GM21528 (cell line): Measurements from ENCODE around the gene HNRNPA1L2.
"Not testable (repeated sequence)": the region's sequence is repeated elsewhere in the genome, so short reads cannot be mapped to it uniquely, and the experiment has no call there.

Source experiments
- ATAC-seq: cut with Tn5 transposase; IDR thresholded peaks from one replicate; pipeline ENCODE4 v1.9.1; 2021; ENCODE audit warnings: mild to moderate bottlenecking, moderate library complexity; ENCODE audit not compliant: unreplicated experiment, low FRiP score

Gene HNRNPA1L2

GRCh38 chr13:52642131-52642530, at the start of gene HNRNPA1L2:
TSS of gene HNRNPA1L2 (plus strand) at chr13:52642431. CDS start at chr13:52642493, 62 bp downstream.
- ATAC-seq = no peak

DNA sequence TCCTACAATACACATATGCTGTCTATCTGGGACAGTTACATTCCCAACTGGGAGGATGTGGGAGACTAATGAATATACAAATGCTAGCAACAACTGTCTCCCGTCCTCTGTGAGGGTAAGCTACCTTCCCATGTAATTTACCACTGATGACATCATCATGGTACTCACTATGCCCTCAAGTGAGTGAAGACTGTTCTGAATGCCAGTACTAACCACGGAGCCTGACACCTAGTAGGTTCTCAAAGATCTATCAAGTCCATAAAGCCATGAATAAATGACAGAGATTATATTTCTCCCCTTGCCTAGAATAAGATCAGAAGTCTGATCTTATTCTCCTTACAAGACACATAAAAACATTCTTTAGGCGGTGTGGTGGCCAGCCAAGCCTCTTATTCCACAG, 49.1 kb upstream of the HNRNPA1L2 start:
- not testable (repeated sequence) for ATAC-seq

- not testable (repeated sequence) for ATAC-seq
Observed at GRCh38 chr13:52593812-52594211, 48.4 kb upstream of the HNRNPA1L2 start.

DNA sequence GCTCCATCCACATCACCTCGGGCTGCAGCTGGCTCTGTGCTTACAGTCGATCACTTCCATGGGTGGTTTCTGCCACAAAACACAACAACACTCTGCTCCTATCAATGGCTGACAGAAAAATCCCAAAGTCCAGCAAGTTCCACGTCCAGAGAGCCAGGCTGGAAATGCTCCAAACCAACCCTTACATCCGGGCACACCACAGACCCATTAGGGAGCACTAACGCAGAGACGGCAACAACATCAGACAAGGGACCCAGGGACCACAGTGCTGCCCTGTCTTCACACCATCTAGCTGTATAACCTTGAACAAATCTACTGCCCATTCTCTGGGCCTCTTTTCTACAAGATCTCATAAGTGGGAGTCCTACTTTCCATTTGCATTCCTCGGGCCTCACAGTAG, 47.9 kb upstream of the HNRNPA1L2 start:
- not testable (repeated sequence) for ATAC-seq

- no peak for ATAC-seq
Observed at GRCh38 chr13:52597676-52598075, 44.6 kb upstream of the HNRNPA1L2 start.

- ATAC-seq = peak; percentile 28
Observed at GRCh38 chr13:52599037-52599847, 43.0 kb upstream of the HNRNPA1L2 start.

GRCh38 chr13:52599848-52600603, 42.2 kb upstream of the HNRNPA1L2 start:
- peak; percentile 79 for ATAC-seq

DNA sequence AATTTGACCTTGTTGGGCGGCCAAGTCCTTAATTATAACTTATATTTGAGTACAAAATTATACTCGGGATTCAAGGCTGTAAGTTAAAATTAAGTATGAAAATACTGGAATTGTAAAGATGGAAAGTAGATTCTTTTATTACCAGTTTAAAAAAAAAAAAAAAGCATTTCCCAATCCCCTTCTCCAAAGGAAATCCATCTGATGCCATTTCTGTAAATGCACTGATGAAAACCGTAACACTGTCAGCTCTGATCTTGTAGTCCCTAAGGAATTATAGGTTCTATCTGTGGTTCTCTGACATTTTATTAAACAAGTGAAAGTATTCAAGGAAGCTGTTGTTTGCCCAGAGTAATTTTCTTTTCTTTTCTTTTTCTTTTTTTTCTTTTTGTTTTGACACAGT, 41.6 kb upstream of the HNRNPA1L2 start:
- ATAC-seq = no peak

DNA sequence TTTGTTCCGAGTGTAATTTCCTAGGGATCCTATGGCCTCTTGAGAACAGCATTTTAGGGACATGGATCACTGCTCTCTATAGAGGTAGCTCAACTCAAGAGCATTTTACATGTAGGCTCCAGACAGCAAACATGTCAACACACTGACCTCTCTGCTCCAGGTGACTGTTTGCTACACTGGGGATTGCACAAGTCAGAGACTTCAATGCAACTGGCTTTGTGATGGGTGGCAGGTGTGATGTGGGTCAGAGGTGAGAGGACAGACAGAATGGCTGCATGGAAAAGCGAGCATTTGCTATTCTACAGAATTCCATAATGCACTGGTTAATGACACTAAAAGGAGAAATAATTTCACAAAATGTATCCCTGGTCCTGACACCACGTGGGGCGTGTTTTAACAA, 38.9 kb upstream of the HNRNPA1L2 start:
- not testable (repeated sequence) for ATAC-seq

GRCh38 chr13:52606126-52606525, 36.1 kb upstream of the HNRNPA1L2 start:
- ATAC-seq = not testable (repeated sequence)

DNA sequence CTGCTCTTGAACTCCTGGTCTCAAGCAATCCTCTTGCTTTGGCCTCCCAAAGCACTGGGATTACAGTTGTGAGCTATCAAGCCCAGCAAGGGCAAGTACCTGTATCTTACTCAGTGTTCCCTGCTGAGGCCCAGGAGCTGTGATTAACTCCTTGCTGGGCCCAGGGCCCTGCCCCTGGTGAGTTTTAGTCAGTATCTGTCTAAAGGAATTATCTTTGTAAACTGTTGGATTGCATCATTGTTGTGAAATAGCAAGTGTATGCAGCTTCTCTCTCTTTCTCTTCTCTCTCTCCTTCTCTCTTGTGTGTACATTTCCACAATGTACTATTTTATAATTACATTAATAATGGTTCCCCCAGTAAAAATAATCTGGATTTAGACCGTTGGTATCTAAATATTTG, 35.4 kb upstream of the HNRNPA1L2 start:
- ATAC-seq = not testable (repeated sequence)

- ATAC-seq = not testable (repeated sequence)
Observed at GRCh38 chr13:52608184-52608583, 34.0 kb upstream of the HNRNPA1L2 start.

DNA sequence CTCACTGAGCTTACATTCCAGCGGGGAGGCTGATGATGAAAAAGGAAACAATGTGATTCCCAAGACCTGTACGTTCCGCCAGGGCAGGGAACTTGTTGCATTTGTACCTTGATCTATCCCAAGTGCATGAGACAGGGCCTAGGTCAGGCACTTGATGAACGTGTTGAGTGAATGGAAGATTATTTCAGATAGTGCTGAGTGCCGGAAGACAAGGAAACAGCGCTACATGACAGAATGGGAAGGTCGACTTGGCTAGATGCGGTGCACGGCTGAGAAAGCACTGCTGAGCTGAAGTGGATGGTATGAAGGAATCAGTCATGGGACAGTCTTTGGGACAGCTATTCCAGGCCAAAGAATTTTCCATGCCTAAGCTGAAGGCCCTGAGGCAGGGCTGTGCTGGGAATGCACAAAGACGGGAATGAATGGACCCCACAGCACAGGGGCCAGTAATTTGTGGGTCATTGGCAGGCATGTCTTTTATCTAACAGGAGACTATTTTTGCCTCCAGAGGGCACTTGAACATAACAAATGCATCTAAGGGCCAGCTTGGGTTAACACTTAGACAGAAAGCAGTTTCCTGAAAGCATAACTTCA, 33.1 kb upstream of the HNRNPA1L2 start:
- not testable (repeated sequence) for ATAC-seq

DNA sequence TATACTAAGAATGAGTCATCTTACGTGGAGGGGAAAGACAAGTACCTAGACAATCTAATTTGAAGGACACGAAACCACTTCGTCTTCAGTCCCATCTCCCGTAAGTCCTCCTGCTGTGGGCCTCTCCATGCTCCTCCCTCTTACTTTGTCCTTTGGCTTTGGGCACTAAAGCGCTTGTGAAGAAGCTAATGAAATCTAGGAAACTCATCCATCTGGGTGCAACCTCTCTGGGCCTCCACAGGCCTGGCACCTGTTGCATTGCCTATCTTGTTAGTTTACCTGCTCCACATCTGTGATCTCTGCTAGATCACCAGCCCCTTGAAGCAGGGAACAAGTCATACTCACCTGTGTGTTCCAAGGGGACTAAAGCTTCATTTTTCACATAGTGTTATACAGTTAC, 32.1 kb upstream of the HNRNPA1L2 start:
- not testable (repeated sequence) for ATAC-seq

DNA sequence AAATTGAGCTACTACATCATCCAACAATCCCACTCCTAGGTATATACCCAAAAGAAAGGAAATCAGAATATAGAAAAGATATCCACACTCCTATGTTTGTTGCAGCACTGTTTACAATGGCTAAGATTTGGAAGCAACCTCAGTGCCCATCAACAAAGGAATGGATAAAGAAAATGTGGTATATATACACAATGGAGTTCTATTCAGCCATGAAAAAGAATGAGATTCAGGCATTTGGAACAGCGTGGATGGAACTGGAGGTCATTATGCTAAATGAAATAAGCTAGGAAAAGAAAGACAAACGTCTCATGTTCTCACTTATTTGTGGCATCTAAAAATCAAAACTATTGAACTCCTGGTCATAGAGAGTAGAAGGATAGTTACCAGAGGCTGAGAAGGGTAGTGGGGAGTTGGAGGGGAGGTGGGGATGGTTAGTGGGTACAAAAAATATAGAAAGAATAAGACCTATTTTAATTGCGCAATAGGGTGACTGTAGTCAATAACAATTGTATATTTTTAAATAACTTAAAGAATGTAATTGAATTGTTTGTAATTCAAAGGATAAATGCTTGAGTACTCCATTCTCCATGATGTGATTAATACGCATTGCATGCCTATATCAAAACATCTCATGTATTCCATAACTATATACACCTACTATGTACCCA, 27.0 kb upstream of the HNRNPA1L2 start:
- no peak for ATAC-seq

GRCh38 chr13:52615812-52616211, 26.4 kb upstream of the HNRNPA1L2 start:
- no peak for ATAC-seq

- ATAC-seq = peak; percentile 97
Observed at GRCh38 chr13:52617070-52618060, 24.9 kb upstream of the HNRNPA1L2 start.

- ATAC-seq = peak; percentile 58
Observed at GRCh38 chr13:52631083-52631690, 11.0 kb upstream of the HNRNPA1L2 start.
